GM15510 (cell line): Measurements from ENCODE around the gene NREP.

ENCODE experiments used
- POLR2A ChIP-seq: IDR thresholded peaks from 3 replicates; pipeline ENCODE4 v1.6.1; 2011; ENCODE audit warnings: borderline replicate concordance; ENCODE audit not compliant: insufficient read length; ENCODE audit errors: extremely low read depth

Gene NREP

DNA sequence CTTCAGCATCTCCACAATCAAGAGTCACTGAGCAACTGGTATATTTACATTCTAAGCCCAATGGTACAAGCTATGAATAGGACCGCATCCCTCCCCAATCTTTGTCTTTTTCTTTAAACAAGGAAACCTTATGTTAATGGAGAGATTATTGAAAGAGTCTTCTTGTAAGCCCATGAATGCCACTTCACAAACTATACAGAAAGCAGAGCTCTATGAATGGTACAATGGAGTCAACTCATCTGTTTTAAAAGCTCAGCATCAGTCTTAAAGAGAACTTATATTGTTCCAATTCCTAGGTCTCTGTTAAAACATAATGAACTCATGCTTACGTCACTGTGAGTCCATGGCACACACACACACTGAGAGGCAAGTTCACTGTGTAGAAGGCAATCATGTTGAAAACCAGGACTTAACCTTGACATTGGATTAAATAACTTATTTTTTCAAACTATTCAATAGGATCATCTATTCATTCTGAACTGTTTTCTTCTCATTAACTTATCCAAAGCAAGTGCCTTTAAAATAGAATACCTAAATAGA, 4.5 kb downstream of the NREP start:
- TF ChIP-seq POLR2A, result no peak

- no peak for TF ChIP-seq POLR2A
These were observed 7.5 kb downstream of the NREP start for GRCh38 chr5:111749303-111750026.

- TF ChIP-seq POLR2A, result no peak
These were observed 8.7 kb downstream of the NREP start for GRCh38 chr5:111748304-111748763.

GRCh38 chr5:111747337-111747736, 9.7 kb downstream of the NREP start:
- TF ChIP-seq POLR2A, result no peak

DNA sequence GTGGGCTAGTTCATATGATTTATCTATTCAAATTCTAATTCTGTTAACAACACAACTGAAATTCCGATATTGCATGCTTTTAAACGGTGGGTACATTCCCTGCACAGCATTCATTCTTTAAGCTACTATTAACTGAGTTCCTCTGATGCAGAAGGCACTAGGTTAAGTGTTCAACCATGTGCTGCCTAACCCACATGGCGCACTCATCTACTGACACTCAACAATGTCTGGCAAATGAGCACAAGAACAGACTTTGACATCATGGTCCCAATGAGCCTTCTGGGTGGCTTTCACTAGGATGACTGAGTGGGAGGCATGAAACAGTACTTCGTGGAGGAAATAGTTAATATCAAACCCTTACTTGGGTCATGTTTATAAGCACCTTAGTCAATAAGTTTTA, 10.2 kb downstream of the NREP start:
- TF ChIP-seq POLR2A, result no peak

GRCh38 chr5:111745075-111745739, 11.8 kb downstream of the NREP start:
- TF ChIP-seq POLR2A, result no peak

- no peak for TF ChIP-seq POLR2A
These were observed 12.5 kb downstream of the NREP start for GRCh38 chr5:111744455-111744854.

DNA sequence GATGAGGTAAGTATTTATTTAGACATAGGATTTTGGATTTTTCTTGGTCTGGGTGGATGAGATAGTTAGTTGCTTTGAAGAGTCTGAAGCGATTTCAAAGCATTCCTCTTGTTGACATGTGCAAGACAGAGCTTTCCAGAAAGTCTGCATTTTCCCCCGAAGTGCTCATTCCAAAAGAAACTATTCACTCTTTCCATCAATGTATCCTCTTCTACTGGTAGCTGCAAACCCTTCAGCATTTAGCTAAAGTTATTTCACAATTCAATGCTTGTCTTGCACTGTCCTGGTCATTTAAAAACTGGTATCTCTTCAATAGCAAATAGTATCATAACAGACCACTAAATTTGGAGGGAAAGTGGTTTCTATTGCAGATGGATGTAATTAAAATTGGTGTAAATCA, 13.0 kb downstream of the NREP start:
- TF ChIP-seq POLR2A, result no peak

DNA sequence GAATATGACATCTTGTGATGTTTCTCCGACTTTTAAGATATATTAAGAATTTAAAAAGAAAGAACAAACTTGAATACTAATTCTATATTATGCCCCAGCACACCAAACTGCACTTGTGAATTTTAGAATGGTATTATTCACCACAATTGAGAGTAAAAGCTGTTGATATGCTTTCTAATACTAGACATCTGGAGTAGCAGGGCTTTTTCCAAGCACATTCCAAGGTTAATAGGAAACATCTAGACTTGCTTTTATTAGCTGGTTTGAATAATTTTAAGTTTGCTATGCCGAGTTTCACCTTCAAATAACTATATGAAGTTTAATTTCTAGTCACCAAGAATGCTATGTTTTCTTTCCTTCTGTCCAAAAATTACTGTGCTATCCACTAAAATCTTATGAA, 13.5 kb downstream of the NREP start:
- TF ChIP-seq POLR2A, result no peak

- TF ChIP-seq POLR2A, result no peak
These were observed 14.6 kb downstream of the NREP start for GRCh38 chr5:111742177-111742994.

DNA sequence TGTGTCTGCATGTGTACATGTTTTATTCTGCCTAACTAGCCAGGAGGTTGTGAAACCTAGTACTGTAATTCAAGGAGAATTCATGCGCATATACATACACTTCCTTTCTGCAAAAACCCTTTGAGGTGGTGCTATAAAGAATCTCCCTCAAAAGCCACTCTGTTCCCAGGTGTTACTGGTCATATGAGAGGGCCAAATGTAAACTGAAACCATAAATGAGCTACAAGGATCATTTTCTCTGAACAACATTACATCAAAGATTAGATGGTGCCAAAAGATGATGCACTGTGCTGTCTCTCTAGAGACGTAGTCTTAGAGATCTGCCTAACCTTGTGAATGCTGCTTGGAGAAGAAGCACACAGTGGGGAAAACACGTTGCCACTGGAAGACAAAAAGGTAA, 15.7 kb downstream of the NREP start:
- no peak for TF ChIP-seq POLR2A

DNA sequence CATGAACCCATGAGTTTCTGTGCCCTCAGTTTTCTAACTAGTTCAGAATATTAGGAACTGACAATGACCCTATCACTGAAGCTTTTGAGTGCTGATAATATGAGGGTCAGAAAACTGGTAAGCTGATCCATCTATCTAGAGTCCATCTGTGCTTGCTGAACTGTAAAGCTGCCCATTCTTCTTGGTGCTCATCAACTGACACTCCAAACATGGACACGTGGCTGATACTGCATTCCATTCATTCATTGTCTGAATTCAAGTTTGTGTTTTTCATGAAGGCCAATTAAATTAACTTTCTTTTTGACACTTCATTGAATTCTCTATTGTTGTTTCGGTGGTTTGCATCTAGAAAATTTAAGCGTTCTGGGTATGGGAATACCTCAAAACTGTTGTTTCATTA, 17.6 kb downstream of the NREP start:
- TF ChIP-seq POLR2A, result no peak

GRCh38 chr5:111738118-111738517, 18.9 kb downstream of the NREP start:
- no peak for TF ChIP-seq POLR2A

DNA sequence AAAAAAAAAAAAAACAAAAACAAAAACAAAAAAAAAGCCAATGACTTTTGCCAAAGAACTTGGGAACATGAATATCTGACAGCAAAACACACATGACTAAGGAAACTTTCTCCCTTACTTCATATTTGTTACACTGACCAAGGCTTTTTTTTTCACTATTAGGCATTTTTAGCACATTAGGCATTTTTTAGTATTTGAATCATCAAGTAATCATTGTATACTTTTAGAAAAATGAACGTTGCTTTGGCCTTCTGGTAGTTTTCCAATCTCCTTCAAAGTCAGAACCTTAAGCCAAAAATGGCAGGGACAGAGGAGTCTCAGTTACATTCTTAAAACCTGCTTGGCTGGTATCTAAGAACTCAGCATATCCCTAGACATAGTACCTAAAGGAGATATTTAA, 19.3 kb downstream of the NREP start:
- TF ChIP-seq POLR2A, result no peak

GRCh38 chr5:111735583-111736270, 21.3 kb downstream of the NREP start:
- no peak for TF ChIP-seq POLR2A

DNA sequence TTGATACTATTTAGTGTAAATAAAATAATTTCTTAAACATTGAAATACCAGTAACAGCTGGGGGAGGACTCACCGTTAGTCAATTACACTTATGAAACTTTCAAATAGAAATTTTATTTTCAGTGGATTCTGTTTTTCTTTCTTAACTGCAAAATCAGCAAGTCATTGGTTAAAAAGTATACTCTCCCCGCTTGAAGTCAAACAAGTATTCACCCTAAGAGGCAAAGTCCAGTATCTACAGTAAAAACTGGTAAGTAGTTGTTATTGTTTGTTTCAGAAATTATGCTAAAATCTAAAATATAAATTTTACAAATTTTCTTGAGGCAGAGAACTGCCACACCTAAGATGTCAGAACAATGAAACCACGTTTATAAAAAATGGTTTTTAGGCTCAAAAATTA, 22.4 kb downstream of the NREP start:
- TF ChIP-seq POLR2A, result no peak

DNA sequence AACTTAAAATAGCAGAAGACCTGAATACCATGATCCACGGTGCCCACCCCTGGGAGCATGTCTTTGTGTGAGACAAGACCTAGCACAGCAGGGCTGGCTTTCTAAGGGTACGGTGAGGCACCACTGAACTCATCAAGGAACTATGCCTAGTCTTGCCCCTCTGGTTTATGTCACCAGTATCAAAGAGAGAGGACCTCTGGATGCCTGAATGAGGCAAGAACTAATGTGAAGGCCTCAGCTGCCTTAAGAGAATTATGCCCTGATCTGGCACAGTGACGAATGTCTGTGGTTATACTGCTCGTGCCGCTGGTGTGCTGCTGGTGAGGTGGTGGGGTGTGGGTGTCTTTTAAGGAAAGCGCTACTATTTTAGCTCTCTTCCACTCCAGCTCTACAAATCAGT, 23.0 kb downstream of the NREP start:
- TF ChIP-seq POLR2A, result no peak
